H7 (cell line): ENCODE results near the gene APOA4. TPM values are rescaled to one million over a fixed set of nuclear protein-coding genes. Genes with fewer than 3 reads are reported as not detected.

Source experiments
- DNase-seq: peaks from one replicate; pipeline ENCODE4 v3.0.0; 2012
- H3K27me3 ChIP-seq: 2 replicates; pipeline ENCODE4 v1.6.0; 2011; ENCODE audit warnings: mild to moderate bottlenecking, low read length; ENCODE audit not compliant: control insufficient read depth, insufficient read depth
- H3K36me3 ChIP-seq: replicated peaks from 2 replicates; pipeline ENCODE4 v1.5.1; 2011; ENCODE audit warnings: low read length; ENCODE audit not compliant: control insufficient read depth, insufficient read depth
- H3K4me3 ChIP-seq: 2 replicates; pipeline ENCODE4 v1.5.1; 2011; ENCODE audit warnings: low read depth, mild to moderate bottlenecking, control low read depth, low read length, moderate library complexity; ENCODE audit not compliant: insufficient read depth
- total RNA-seq: library from RNA; depleted of rRNA; stranded (reverse); fragments of >200 nt; shearing (Covaris generic); gene quantifications from 2 replicates; pipeline ENCODE4 v1.2.3, GENCODE V29; 2014

The APOA4 gene
- total RNA-seq, 1 experiment from 2014 or later: not detected

DNA sequence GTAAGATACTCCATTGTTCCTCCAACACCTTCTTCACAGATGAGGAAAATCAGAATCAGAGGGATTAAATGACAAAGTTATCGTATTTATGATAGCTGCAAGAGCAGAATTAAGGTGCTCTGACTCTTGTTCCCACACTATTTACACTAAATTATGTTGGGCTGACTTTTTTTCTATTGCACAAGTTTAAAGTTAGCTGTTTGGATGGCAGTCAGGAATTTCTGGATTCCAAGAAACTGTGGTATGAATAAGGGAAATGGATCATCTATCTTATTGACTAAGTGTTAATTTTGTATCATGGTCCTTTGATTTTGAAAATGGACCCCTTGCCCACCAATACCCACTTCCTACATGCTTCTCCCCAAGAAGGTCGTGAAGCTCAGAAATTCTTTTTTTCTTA, 34.2 kb upstream of the APOA4 start:
- Histone ChIP-seq H3K4me3 (no peak overlapping the region), H3K36me3 (peaks cover 21% of the 10 kb centered on the region), H3K27me3 (no peaks in the 10 kb centered on the region)
- no peak for DNase-seq

DNA sequence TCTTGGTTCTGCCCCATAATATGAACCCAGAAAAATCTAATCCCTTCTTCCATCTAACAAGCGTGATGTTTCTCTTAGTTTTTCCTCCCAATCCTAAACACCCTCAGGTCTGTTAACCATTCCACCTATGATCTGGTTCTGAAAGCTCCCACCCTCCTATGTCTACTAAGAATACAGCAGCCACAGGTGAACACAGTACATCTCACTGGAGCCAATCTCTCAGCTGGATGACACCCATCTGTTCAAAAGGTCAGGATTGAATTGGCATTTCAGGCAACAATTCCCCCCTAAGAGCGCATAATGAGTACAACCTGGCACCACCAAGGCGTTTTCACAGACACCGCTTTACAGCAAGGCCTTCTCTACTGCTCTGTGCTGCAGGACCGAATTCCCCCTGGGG, 33.3 kb upstream of the APOA4 start:
- no peak for DNase-seq
- Histone ChIP-seq H3K36me3 (peaks cover 16% of the 10 kb centered on the region), H3K27me3 (no peaks in the 10 kb centered on the region), H3K4me3 (no peak overlapping the region)

DNA sequence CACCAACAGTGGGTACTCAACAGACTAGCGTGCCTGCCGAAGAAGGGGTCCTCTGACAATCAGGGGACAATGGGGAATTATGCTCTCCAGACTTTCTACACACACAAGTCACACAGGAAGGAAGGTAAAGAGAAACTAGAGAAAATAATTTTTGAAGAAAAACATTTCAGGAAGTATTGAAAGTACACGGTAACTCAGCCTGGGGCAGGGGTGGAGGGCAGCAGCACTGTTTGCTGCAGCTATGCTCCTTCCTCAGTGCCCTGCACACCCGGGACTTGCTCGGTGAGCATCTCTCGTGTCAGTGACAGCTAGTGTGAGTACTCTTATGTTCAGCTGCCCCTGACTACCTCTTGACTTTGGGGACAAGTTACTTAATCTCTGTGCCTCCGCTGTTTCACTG, 32.3 kb upstream of the APOA4 start:
- H3K36me3 ChIP-seq: peaks cover 14% of the 10 kb centered on the region
- H3K4me3 ChIP-seq: no peak overlapping the region
- no peak for DNase-seq
- no peaks in the 10 kb centered on the region for H3K27me3 ChIP-seq

DNA sequence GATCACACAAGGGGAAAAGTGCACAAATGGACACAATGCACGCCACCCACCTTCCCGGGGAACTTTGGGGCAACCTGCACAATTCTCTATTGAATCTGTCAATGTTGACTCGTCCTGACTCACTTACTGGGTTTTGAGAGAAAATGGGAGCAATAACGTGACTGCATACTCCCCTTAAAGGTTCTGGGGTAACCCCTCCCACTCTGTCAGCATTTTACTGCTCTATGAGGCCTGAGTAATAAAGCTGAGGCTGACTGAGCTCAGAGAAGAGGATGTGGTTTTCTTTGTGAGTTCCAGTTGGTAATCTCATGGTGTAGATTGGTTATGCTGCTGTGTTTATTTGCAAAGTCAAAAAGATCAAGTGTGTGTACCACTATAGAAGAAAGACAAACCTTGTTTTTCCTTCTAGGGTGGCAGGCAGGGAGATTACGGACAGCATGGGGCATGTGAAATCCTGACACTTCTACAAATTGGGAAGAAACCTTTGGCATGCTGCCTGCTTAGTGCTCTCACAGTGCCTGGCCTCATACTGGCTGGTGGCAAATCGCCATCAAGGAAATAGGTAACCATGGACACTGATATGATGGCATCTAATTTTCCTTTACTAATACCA, 30.5 kb upstream of the APOA4 start:
- Histone ChIP-seq H3K4me3 (no peak overlapping the region), H3K36me3 (peaks cover 10% of the 10 kb centered on the region), H3K27me3 (no peaks in the 10 kb centered on the region)
- no peak for DNase-seq

DNA sequence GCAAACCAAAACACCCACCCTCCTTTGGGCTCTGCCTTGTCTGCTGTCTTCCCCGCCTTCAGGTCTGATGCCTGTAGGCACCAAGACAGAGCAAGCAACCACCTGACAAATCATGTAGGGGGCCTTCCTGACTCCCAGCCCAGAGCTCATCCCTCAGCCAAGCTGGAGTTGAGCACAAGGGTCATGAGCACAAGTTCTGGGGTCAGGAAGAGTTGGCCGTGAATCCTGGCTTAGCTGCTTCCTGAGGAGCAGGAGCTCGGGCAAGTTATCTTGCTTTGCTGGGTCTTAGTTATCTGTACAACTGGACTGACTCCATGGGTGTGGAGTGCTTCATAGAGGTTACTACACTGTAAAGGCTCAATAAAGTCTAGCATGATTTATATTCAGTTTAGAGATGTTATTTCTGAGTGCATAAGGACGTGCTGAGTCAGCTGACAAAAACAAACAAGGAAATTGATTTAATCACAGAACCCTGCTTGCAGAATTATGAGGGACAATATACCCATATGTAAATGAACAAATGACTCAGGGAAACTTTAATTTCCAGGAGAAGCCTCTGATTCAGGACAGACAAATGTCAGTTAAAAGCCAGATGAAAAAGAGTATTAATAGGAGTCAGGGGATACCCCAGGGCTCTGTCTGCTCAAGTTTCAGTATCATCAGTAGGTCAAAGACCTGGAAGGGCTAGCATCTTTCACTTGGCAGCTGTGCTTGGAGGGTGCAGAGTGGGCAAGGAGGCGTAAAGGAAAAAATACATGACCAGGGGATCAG, 29.3 kb upstream of the APOA4 start:
- no peak for DNase-seq
- Histone ChIP-seq H3K4me3 (no peak overlapping the region), H3K27me3 (no peaks in the 10 kb centered on the region), H3K36me3 (peaks cover 8% of the 10 kb centered on the region)

DNA sequence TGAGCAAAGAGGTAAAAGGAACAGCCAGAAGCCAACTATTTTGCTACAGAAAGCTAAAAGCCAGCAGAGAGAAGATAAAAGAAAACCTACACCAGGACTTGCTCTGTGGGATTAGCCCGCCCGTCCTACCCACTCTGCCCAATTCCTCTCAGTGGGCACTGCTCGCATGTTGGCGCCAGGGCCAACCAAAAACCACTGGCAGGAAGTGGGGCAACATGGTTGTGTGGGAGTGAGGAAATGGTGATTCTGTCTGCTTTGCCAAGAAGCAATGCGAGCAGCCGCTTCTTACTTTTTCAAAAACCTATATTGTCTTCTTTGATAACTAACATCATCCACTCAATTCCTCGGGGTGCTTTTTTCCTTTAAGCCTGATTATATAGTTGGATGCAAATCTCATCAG, 28.5 kb upstream of the APOA4 start:
- no peak for DNase-seq
- H3K4me3 ChIP-seq: no peak overlapping the region
- H3K27me3 ChIP-seq: no peaks in the 10 kb centered on the region
- H3K36me3 ChIP-seq: peaks cover 12% of the 10 kb centered on the region

DNA sequence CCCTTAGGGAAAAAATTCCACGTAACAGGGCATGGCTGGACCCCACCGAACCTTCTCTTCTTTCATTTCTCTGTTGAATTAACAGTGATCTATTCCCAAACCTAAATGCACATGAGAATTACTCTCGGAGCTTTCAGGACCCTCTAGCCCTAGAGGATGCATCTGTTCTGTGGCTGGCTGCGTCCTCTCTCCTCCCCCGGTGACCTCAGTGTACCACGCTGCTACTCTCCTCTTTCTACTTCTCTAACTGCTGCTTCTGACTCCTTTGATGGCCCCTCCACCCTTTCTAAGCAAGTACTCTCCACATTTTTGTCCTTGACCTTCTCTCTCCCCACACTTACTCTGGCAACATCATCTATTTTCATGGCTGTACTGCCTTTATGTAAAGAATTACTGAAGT, 26.4 kb upstream of the APOA4 start:
- H3K36me3 ChIP-seq: peaks cover 16% of the 10 kb centered on the region

DNA sequence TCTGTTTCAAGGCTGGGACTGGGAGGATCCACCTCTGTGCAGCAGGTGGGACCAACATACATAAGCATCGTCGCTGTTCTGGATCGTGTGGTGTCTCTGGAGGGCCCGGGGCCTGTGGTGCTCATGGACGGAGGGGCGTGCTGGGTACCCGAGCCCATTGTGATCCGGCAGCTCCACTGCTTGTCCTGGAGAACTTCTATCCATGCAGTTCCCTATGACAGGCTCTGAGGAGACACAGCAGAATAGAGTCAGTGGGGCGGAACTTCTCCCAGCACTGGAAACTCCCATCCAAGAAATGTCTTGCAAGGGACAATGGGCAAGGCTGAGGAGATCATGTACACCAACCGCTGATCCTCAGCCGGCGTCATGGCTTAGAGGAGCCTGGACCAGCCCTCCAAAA, 26.0 kb upstream of the APOA4 start:
- Histone ChIP-seq H3K4me3 (no peak overlapping the region), H3K36me3 (peaks cover 16% of the 10 kb centered on the region), H3K27me3 (no peaks in the 10 kb centered on the region)
- no peak for DNase-seq

More for the DNA sequence above, 26.4 kb upstream of the APOA4 start:
- DNase-seq: no peak
- Histone ChIP-seq H3K4me3 (no peak overlapping the region), H3K27me3 (no peaks in the 10 kb centered on the region)

DNA sequence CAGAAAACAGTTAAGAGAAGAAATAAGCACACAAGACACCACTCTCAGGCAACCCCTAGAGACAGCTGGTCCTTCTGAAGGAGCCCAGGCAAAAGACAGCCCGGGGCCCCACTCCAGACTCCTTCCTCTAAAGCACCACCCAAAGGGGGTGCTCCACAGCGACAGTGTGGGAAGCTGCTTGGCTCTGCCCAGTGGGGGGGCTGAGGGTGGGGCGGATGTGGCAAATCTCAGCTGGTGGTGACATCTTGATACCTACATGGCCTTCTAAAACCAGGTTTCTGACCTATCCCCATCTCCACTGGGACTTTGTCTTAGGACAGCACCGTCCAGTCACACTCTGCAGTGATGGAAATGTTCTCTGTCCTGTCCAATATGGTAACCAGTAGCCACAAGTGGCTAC, 24.5 kb upstream of the APOA4 start:
- peaks cover 17% of the 10 kb centered on the region for H3K36me3 ChIP-seq
- DNase-seq: no peak
- no peak overlapping the region for H3K4me3 ChIP-seq
- no peaks in the 10 kb centered on the region for H3K27me3 ChIP-seq

DNA sequence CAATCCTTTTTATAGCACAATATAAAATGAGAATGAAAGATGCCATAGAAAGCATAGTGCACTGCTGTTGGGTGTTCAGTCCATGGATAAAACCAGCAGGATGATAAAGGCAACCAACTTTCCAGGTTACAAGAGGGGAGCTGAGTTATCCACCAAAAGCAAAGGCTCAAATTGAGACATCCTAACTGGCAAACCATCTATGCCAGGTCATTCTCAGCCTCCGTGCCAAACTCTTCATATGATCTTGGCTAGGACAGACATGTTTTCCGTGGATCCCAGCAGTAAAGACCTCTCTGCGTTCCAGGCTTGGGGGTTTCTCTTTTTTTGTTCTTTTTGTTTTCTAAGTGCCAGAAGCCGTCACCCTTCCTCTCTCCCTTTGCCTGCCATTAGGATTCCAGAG, 21.6 kb upstream of the APOA4 start:
- Histone ChIP-seq H3K36me3 (peaks cover 17% of the 10 kb centered on the region), H3K4me3 (no peak overlapping the region), H3K27me3 (no peaks in the 10 kb centered on the region)
- DNase-seq: no peak

DNA sequence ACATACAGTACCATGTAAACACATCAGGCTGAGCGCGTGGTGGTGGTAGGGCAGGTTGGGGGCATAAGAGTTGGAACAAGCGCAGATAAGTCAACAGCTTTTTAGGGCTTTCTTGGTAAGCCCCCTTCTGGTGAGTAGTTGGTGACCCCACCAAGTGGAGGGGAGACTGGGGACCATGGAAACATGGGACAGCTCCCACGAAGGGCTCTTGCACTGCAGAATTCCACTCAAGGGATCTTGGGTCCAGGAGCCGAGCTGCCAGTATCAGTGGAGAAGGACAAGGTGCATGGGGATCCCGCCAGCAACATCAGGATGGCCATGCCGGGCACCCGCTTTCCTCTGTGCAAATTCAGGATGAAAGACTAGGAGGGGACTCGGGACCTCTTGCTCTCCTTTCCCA, 20.6 kb upstream of the APOA4 start:
- Histone ChIP-seq H3K36me3 (peaks cover 15% of the 10 kb centered on the region), H3K27me3 (no peaks in the 10 kb centered on the region), H3K4me3 (no peak overlapping the region)
- DNase-seq: no peak

DNA sequence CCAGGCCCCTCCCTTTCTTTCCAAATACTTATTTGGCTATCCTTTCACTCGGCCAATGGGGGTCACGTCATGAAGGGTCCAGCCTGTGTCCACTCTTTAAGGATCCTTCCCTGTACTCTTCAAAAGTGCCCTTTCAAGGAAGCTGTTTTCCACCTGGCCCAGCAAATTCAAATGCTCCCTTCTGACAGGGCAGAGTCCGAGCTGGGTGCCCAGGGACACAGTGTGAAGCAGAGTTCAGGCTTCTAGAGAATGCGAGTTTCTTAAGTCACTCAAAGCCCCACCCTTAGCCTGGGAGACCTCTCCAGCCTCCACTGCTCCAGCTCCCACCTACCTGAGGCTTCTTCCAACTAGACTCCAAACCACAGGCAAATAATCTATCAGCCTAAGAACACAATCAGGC, 19.8 kb upstream of the APOA4 start:
- no peak for DNase-seq

DNA sequence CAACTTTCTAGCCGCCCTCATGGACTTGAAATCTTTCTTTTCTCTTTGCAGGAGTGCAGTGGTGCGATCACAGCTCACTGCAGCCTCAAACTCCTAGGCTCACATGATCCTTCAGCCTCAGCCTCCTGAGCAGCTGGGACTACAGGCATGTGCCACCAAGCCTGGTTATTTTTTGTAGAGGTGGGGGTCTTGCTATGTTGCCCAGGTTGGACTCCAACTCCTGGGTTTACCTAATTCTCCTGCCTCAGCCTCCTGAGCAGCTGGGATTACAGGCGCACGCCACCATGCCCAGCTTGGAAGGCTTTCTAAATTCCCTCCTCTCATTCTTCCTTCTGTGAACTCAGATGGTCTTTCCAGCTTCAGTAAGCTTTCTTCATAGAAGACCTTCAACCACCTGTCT, 19.0 kb upstream of the APOA4 start:
- DNase-seq: no peak
- Histone ChIP-seq H3K4me3 (no peak overlapping the region), H3K36me3 (peaks cover 9% of the 10 kb centered on the region), H3K27me3 (no peaks in the 10 kb centered on the region)

More for the DNA sequence above, 19.8 kb upstream of the APOA4 start:
- Histone ChIP-seq H3K4me3 (no peak overlapping the region), H3K27me3 (no peaks in the 10 kb centered on the region), H3K36me3 (peaks cover 15% of the 10 kb centered on the region)

DNA sequence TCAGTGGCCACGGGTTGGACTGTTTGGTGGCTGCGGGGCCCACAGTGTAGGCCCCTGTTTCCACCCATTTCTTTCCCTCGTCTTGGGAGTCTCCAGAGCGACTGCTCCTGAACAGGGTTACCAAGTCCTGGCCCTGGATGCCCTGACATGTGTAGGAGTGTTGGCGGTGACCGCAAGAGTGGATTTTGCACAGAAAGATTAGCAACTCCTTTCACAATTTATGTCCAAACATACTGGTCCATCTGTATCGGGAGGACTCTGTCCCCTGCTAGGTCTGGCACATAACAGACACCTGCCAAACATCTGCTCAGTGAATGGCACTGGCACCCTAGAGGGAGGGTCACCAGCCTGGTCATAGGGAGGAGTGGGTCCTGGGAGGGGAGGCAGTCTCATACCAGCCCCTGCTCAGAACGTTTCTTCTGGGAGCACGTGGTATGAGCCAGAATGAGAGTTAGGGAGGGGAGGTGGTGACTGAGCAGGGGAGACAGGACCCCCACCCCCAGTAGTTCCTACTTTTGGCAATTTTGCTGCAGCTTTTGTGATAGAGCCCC, 17.7 kb upstream of the APOA4 start:
- H3K4me3 ChIP-seq: no peak overlapping the region
- DNase-seq: no peak

DNA sequence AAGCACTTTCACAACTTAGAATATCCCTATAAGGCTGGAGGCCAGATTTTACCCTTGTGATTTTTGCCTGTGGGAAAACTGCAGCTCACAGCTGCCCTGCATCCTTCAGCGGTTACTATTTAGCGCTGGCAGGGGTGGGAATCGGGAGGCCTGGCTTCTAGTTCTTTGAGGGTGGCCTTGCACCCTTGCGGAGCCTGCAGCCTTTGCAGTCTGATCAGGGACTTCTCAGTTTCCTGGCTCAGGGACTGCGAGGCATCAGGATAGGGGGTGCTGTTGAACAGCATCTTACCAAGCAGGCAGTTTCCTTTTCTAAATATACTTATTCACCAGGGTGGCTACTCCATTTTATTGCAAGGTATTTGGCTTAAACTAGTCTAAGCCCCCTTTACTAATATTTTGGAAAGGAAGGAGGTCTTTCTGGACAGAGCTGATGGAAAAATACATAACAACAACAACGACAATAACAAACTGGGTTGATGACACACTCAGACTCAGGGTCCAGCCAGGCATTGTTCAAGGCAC, 17.2 kb upstream of the APOA4 start:
- H3K4me3 ChIP-seq: no peak overlapping the region
- peaks cover 5% of the 10 kb centered on the region for H3K36me3 ChIP-seq
- peak; percentile 73 for DNase-seq

More for the DNA sequence above, 17.7 kb upstream of the APOA4 start:
- H3K36me3 ChIP-seq: peaks cover 5% of the 10 kb centered on the region
- H3K27me3 ChIP-seq: no peaks in the 10 kb centered on the region; the same call in 1 of the 2 replicates

More for the DNA sequence above, 17.2 kb upstream of the APOA4 start:
- H3K27me3 ChIP-seq: peaks cover 2% of the 10 kb centered on the region; the same call in 1 of the 2 replicates
